GM21360 (cell line): Measurements from ENCODE around the gene DMD.
"Not testable (repeated sequence)": the region's sequence is repeated elsewhere in the genome, so short reads cannot be mapped to it uniquely, and the experiment has no call there.

ENCODE experiments used
- ATAC-seq: cut with Tn5 transposase; IDR thresholded peaks from one replicate; pipeline ENCODE4 v1.9.1; 2021; ENCODE audit warnings: mild to moderate bottlenecking, moderate library complexity; ENCODE audit not compliant: unreplicated experiment

DMD gene

GRCh38 chrX:31388946-31389345 lies 1822.4 kb downstream of the DMD start:
- no peak for ATAC-seq

- ATAC-seq = no peak
These were observed 1826.9 kb downstream of the DMD start for GRCh38 chrX:31384471-31384870.

GRCh38 chrX:31383991-31384390 lies 1827.4 kb downstream of the DMD start:
- no peak for ATAC-seq

- ATAC-seq = not testable (repeated sequence)
These were observed 1832.4 kb downstream of the DMD start for GRCh38 chrX:31378973-31379372.

- ATAC-seq = not testable (repeated sequence)
These were observed 1833.5 kb downstream of the DMD start for GRCh38 chrX:31377821-31378220.

GRCh38 chrX:31376408-31377022 lies 1834.8 kb downstream of the DMD start:
- no peak for ATAC-seq

- ATAC-seq = no peak
These were observed 1836.6 kb downstream of the DMD start for GRCh38 chrX:31374786-31375185.

- ATAC-seq = no peak
These were observed 1839.4 kb downstream of the DMD start for GRCh38 chrX:31371956-31372355.

- ATAC-seq = no peak
These were observed 1843.5 kb downstream of the DMD start for GRCh38 chrX:31367816-31368215.

GRCh38 chrX:31366041-31366440 lies 1845.3 kb downstream of the DMD start:
- ATAC-seq = no peak

- no peak for ATAC-seq
These were observed 1854.8 kb downstream of the DMD start for GRCh38 chrX:31356275-31357212.

- ATAC-seq = no peak
These were observed 1856.0 kb downstream of the DMD start for GRCh38 chrX:31355206-31355955.

- no peak for ATAC-seq
These were observed 1858.3 kb downstream of the DMD start for GRCh38 chrX:31353095-31353494.

GRCh38 chrX:31350808-31351074 lies 1860.6 kb downstream of the DMD start:
- no peak for ATAC-seq

GRCh38 chrX:31349515-31349914 lies 1861.8 kb downstream of the DMD start:
- no peak for ATAC-seq

GRCh38 chrX:31340587-31340986 lies 1870.8 kb downstream of the DMD start:
- ATAC-seq = no peak

GRCh38 chrX:31338991-31339350 lies 1872.4 kb downstream of the DMD start:
- no peak for ATAC-seq

- ATAC-seq = no peak
These were observed 1874.0 kb downstream of the DMD start for GRCh38 chrX:31337332-31337731.

- ATAC-seq = no peak
These were observed 1874.9 kb downstream of the DMD start for GRCh38 chrX:31336419-31336818.

- ATAC-seq = no peak
These were observed 1876.4 kb downstream of the DMD start for GRCh38 chrX:31334997-31335396.

- no peak for ATAC-seq
These were observed 1878.1 kb downstream of the DMD start for GRCh38 chrX:31333165-31333831.
